HG03558 (cell line): Measurements from ENCODE around the gene TXNRD1.

Source experiments
- ATAC-seq: cut with Tn5 transposase; IDR thresholded peaks from one replicate; pipeline ENCODE4 v1.9.1; 2021; ENCODE audit warnings: moderate number of reproducible peaks; ENCODE audit not compliant: unreplicated experiment; ENCODE audit errors: extremely low read depth

TXNRD1 gene

DNA sequence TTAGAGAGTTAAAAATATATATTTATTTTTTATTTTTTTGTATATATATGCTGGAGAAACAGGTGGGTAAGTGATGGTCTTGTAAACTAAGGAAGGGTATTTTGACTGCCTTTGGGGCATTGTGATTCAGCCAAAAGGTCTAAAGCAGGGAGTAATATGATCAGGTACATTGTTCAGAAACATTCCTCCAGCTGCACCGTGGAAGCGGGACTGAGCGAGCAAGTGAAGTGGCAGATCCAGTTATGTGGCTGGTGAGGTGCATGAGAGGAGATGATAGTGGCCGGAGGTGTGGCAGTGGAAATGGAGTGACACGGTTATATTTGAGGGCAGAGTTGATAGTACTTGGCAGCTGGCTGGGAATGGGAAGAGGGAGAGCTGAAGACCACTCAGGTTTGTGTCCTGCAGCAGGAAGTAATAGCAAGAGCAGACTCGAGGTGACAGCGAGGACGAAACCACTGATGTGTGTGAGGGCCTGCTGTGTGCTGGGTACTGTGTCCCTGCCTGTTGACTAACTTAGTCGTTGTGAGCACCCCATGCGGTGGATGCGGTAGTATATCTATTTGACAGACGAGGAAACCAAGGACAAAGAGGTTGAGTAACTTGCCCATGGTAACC, 127.2 kb downstream of the TXNRD1 start:
- ATAC-seq: no peak

DNA sequence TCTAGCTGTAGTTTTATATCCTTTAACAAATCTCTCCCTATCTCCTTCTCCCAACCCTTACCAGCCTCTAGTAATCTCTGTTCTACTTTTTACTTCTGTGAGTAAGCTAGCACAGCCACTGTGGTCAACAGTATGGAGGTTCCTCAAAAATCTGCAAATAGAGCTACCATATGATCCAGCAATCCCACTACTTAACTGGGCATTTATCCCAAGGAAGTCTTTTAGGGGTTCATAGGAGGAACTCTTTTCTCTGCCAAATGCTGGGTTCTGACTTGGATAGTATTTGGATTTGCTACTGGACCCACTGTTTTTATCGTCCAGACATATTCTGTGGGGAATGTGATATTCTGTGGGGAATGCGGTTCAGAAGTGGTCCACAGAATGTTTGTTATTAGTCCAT, 129.1 kb downstream of the TXNRD1 start:
- ATAC-seq: no peak

DNA sequence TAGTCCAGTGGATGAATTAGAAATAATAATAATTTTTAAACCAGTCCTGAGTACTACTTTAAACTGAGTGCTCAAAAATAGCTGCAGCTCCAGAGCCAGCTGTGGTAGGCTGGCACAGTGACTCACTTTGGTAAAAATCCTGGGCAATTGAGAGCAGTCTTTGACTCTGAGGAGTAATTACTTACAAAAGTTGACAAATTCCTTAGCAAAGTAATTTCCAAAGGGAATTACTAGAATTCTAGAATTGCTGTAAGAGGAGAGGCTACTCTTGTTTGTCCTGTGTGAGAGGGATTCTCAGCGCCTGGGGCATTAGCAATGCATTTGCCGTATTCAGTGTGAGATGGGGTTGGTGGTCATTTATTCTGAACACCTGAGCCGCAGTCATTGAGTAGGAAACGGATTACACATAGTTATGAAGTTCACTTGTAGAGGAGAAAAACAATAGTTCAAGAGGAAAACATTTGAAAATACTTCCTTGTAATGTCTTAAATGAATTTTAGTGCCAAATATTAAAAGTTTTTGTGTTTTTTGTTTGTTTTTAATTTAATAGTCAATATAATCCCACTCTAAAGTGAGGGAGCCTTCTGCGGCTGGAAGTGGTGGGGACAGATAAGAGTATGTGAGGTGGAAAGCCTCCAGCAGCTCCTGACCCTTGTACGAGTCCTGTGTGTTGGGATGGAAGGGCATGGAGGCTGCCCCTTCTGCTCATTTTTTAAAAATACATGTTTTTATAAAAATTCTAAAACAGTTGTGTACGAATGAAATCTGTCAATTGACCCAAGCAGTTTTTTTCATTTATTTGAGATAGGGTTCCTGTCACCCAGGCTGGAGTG, 129.9 kb downstream of the TXNRD1 start:
- no peak for ATAC-seq

DNA sequence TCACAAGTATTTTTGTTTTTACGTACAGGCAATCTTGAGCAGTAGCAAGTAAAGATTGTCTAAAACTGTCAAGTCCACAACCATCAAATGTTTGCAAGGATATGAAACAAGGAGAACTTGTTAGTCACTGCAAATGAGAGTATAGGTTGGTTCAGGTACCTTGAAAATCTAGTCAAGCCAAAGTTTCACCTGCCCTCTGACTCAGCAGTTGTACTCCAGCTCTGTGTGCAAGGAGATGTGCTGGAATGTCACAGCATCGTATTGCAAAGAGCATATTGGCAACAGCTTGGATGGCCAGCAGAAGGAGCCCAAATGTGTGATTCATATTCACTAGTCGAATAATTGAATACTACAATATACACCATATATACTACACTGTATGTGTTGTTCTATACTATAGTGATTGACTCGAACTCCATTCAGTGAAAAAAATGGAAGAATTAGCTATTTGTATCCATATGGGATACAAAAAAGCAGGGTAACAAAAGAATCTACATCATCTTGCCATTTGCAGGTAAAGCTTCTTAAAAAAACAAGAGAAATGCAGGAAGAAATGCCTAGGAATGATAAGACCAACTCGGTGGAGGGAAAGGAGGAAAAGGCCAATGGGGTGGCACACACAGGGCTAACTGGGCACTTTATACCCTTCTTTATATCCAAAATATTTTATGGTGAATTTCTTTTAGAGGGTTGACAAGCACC, 131.9 kb downstream of the TXNRD1 start:
- no peak for ATAC-seq

DNA sequence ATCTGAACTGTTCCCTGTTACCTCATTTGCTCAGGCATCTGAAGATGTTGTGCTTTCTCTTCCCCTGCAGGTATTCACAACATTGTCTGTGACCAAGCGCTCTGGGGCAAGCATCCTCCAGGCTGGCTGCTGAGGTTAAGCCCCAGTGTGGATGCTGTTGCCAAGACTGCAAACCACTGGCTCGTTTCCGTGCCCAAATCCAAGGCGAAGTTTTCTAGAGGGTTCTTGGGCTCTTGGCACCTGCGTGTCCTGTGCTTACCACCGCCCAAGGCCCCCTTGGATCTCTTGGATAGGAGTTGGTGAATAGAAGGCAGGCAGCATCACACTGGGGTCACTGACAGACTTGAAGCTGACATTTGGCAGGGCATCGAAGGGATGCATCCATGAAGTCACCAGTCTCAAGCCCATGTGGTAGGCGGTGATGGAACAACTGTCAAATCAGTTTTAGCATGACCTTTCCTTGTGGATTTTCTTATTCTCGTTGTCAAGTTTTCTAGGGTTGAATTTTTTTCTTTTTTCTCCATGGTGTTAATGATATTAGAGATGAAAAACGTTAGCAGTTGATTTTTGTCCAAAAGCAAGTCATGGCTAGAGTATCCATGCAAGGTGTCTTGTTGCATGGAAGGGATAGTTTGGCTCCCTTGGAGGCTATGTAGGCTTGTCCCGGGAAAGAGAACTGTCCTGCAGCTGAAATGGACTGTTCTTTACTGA, 132.9 kb downstream of the TXNRD1 start:
- no peak for ATAC-seq

DNA sequence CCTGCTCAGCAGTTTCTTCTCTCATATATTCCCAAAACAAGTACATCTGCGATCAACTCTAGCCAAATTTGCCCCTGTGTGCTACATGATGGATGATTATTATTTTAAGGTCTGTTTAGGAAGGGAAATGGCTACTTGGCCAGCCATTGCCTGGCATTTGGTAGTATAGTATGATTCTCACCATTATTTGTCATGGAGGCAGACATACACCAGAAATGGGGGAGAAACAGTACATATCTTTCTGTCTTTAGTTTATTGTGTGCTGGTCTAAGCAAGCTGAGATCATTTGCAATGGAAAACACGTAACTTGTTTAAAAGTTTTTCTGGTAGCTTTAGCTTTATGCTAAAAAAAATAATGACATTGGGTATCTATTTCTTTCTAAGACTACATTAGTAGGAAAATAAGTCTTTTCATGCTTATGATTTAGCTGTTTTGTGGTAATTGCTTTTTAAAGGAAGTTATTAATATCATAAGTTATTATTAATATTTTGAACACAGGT, 133.5 kb downstream of the TXNRD1 start:
- no peak for ATAC-seq

DNA sequence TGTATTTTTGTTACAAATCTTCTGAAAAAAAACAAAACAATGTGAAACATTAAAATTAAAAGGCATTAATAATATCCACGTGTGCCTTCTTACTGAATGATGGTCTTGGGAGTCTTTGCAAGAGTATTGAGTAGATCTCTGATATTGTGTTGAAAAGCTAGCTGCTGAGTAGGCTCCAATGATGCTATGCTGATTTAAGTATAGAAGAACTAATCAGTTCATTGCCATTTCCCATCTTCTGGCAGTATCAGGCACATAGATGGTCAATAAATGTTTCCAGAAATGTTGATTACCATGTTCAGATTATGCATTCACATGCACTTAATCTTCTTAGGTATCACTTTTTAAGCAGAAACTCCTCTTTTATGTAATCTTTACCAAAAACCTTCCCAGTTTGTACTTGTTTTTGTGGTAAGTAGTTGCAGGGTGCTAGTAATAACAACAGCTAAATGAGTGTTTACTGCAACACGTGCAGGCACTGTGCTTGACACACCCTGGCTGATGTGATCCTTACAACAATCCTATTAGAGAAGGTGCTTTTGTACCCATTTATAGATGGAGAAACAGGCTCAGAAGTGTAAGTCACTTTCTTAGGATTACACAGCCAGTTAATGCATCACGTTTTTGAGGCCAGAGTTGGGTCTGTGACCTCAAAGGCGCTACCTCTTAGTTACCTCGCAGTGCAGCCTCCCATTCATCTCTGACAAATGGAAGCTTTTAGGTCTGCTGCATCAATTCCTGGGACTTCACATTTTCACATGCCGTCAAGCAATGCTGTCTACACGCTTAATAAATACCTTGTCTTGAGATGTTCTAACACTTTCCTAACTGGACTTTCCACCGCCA, 134.9 kb downstream of the TXNRD1 start:
- ATAC-seq: no peak

DNA sequence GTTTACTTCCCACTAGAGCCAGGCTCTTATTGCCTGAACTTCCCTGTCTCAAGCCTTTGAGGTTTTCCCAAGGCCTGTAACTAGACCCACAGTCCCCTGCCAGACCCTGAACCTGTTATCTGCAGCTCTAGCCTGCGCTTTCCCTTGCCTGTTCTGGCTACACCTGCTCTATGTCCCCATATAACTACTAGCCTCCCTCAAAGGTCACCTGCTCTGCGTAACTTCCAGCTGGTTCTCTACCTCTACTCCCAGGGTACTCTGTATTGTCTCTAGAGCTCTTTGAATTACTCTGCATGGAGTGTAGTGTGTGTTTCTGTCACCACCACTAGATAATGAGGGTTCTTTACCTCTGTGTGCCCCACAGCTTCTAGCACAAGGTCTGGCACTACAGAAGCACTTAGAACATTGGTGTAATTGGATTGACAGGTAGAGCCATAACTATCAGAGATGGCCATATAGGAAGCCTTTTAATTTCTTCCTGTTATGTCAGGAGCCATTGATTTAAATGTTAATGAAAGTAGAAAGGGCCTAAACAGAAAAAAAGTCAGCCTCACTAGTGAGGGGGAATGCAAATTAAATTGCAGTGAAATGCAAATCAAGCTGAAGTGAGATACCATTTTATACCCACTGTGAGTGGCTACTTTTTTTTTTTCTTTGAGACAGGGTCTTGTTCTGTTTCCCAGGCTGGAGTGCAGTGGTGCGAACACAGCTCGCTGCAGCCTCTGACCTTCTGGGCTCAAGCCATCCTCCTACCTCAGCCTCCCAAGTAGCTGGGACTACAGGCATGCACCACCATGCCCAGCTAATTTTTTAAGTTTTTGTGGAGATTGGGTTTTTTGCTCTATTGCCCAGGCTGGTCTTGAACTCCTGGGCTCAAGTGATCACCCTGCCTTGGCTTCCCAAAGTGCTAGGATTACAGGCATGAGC, 135.7 kb downstream of the TXNRD1 start:
- no peak for ATAC-seq

DNA sequence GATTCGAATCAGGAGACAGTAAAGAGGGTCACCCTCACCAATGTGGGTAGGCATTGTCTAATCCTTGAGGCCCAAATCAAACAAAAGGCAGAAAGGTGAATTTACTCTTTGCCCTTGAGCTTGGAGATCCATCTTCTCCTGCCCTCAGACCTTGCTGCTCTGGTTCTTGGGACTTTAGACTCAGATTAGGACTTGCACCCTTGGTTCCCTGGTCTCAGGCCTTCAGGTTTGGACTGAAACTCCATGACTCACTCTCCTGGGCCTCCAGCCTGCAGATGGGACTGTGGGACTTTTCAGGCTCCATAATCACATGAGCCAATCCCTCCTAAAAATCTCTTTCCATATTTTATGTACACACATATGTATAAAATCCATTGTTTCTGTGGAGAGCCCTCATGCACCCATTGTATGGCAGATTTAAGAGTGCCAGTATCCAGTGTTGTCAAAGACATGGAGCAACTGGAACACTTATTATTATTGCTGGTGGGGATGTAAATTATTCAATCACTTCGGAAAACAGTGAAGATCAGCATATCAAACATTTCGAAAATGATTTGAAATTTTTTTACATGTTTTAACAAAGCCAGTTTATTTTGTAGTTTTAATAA, 136.6 kb downstream of the TXNRD1 start:
- no peak for ATAC-seq

DNA sequence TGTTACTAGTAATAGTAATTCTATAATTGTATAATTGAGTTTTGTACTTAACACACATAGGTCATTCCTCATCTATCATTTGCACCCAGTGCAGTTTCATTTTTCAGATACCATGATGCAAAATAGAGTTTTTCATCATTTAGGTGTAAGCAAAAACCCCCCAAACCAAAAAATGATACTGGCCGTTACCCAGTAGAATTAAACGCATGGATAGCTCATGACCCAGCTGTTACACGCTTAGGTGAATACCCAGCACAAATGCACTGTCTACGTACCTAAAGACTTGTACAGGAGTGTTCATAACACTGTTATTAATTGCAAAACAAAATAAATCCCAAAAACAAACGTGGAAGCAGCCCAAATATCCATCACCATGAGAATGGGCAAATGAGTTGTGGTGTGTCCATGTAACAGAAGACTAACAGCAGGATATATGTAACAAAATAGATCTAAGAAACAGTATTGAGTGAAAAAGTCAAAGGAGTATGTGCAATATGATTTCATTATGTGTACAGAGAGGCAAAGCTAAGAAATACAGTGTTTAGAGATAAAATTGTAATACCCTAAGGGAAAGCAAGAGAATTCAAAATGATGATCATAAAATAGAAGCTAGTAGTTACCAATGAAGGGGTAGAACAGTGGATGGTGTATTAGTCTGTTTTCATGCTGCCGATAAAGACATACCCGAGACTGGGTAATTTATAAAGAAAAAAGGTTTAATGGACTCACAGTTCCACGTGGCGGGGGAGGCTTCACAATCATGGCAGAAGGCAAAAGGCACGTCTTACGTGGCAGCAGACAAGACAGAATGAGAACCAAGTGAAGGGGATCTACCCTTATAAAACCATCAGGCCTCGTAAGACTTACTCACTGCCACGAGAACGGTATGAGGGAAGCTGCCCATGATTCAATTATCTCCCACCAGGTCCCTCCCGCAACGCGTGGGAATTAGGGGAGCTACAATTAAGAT, 137.7 kb downstream of the TXNRD1 start:
- no peak for ATAC-seq

DNA sequence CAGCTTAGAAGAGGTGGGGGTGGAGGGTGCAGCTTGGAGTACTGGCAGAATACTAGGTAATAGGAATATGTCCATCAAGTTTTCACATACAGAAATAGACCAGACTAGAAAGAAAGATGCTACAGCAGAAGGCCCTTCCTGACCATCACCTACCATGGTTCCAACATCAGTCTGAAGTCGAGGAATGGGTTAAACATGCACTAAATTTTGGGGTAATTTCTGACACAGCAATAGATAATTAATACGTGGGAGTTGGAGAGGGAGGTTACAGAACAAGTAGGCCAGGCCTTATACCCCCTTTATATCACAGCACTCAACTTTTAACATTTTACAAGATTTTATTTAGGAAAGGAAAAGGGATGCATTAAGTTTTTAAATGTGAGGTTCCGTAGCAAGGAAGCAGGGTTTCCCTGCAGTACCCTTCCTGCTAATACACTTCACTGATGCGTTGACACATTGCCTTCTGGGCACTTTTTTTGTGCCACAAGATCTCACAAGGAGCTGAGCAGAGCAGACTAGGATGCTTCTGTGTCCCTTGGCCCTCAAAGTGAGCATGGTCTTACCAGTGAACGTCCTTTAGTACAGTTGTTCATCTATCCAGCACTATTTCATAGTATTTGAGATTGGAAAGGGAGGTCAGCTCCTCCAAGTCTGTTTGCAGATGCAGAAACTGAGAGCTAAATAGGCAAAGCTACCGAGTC, 138.7 kb downstream of the TXNRD1 start:
- no peak for ATAC-seq

DNA sequence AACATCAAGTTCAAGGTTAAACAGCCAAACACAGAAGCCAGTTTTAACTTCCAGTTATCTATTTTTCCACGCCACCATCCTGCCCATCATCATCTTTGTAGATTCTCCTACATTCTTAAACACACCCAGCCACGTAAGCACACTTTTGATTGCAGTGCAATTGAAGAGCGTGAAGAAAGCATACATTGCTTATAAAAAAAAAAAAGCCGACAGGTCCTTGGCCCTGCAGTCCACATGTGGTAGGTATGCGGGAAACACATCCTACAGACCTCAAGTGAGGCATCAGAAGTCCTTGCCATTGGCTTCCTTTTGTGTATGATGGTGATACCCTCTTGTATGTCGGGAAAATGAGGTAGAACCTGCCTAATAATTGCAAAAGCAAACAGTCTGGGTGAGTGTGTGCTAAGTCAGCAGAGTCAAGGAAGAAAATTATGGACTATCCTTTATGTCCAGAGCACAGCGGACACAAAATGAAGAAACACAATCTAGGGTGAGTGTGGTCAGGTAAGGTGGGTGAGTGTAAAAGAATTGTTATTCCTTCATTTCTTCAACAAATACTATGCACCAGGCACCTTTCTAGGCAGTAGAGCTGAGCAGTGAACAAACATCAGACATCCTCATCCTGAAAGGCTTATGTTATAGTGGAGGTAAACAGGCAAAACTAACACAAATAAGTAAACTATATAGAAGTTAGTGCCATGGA, 139.4 kb downstream of the TXNRD1 start:
- no peak for ATAC-seq

DNA sequence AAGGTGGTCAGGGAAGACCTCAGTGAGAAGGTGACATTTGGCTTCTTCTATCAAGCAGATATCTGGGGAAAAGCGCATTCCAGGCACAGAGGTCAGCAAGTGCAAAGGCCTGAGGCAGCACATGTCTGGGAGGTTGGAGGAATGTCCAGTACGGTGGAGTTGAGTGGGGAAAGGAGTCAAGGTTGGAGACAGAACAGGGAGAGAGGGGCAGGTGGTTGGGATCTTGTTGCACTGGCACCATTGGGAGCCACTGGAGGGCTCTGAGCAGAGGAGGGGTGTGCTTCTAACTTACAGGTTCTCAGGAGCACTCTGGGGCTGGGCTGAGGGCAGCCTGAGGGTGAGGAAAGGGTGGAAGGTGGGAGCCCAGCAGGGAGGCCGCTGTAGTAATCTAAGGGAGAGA, 140.1 kb downstream of the TXNRD1 start:
- ATAC-seq: no peak

DNA sequence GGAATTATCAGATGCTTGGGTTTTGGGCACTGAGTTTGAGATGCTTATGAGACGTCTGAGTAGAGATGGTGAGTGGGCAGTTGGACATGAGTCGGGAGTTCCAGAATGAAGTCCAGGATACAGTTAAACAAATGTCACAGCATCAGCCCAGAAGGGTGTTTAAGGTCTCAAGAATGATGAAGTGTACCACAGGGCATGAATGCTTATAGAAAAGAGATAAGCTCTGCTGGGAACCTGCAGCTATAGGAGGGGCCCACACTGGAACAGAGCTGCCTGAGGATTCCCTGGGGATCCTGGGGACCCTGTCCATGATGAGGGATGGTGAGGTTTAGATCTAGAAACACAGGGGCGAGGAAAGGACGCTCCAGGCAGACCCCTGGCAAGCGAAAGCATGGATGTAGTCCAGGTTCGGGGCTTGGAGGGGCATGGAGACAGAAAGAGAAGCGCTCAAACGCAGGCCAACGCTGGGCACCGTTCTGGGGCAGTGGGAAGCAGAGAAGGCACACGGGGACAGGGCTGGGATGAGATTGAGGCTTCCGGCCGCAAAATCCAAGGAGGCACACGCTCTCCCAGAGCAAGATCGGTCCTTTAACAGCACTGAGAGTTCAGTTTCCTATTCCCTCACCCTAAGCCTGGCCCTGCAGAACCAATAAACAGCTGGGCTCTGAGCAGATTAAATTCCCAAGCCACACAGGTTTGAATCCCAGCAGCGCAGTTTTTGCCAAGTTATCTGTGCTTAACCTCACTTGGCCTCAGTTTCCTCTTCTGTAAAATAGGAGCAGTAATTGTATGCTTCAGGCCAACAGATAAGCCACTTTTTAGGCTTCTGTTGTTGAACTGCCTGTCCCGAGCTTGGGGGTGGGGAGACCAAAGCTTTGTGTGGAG, 140.9 kb downstream of the TXNRD1 start:
- ATAC-seq: no peak

DNA sequence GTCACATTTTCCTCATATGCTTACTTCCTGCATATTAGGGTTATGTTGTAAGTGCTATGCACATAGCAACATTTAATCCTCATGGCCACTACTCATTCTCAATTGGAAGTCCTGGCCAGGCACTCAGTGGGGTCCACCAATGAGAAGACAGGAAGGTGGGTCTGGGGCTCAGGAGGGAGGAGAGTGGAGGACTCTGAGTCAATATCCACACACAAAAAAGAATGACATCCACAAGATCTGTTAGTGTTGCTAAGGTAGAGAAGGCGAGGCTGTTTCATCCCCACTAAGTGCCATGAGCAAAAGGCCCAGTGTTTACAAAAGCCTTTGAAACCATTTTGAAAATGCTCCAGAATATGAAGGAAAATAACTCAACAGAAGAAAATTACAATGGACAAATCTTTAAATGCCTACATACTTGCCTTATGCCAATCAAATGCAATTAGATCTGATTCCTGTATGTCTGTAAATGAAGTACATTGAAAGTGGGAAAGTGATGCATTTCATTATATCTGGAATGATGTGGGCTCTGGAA, 141.9 kb downstream of the TXNRD1 start:
- no peak for ATAC-seq
